WERI-Rb-1 (cell line): ENCODE measurements around the gene AGBL1.

ENCODE experiments used
- DNase-seq: peaks from one replicate; pipeline ENCODE4 v3.0.0-alpha.2; 2020
- H3K27ac ChIP-seq: fragments of 250-450 bp; sonication (Bioruptor Pico); 2 replicates; pipeline ENCODE4 v1.5.1; 2020; ENCODE audit warnings: mild to moderate bottlenecking, moderate library complexity
- H3K27me3 ChIP-seq: fragments of 250-450 bp; sonication (Bioruptor Pico); 2 replicates; pipeline ENCODE4 v1.5.1; 2021; ENCODE audit warnings: mild to moderate bottlenecking, low read depth, moderate library complexity; ENCODE audit not compliant: insufficient read depth, severe bottlenecking
- H3K36me3 ChIP-seq: fragments of 250-450 bp; sonication (Bioruptor Pico); 2 replicates; pipeline ENCODE4 v1.5.1; 2020; ENCODE audit warnings: mild to moderate bottlenecking, moderate library complexity
- H3K4me3 ChIP-seq: 2 replicates; pipeline ENCODE4 v1.5.1; 2011; ENCODE audit warnings: low read depth, mild to moderate bottlenecking, control low read depth, low read length
- H3K9me3 ChIP-seq: fragments of 250-450 bp; sonication (Bioruptor Pico); 2 replicates; pipeline ENCODE4 v1.5.1; 2021; ENCODE audit warnings: mild to moderate bottlenecking, moderate library complexity; ENCODE audit not compliant: severe bottlenecking
- TF ChIP-seq, protein P1 (sequence below): IDR thresholded peaks from 2 replicates; pipeline ENCODE4 v1.5.1; 2011; ENCODE audit warnings: low read depth, mild to moderate bottlenecking, control low read depth, inconsistent platforms, low read length

Gene AGBL1

DNA sequence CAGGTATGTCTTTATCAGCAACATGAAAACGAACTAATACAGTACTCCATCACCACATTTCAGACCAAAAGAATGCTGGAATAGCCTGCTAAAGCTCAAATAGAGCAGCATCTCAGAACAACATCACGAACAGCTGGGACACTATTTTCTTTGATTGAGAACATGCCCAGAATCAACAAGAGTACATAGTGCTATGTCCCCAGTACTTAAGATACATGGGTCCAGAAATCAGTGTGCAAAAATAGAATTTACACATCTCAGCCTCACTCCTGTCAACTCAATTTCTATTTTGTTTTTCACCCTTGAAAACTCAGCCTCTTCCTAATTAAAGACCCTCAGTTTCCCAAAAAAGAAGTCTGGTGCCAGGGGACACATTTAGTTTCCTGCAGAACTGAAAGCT lies 753.9 kb downstream of the AGBL1 start:
- Histone ChIP-seq H3K9me3 (no peaks in the 10 kb centered on the region), H3K4me3 (no peak overlapping the region), H3K27ac (no peak overlapping the region), H3K36me3 (no peaks in the 10 kb centered on the region), H3K27me3 (peaks cover 27% of the 10 kb centered on the region)
- DNase-seq: no peak
- TF ChIP-seq, protein P1, sequence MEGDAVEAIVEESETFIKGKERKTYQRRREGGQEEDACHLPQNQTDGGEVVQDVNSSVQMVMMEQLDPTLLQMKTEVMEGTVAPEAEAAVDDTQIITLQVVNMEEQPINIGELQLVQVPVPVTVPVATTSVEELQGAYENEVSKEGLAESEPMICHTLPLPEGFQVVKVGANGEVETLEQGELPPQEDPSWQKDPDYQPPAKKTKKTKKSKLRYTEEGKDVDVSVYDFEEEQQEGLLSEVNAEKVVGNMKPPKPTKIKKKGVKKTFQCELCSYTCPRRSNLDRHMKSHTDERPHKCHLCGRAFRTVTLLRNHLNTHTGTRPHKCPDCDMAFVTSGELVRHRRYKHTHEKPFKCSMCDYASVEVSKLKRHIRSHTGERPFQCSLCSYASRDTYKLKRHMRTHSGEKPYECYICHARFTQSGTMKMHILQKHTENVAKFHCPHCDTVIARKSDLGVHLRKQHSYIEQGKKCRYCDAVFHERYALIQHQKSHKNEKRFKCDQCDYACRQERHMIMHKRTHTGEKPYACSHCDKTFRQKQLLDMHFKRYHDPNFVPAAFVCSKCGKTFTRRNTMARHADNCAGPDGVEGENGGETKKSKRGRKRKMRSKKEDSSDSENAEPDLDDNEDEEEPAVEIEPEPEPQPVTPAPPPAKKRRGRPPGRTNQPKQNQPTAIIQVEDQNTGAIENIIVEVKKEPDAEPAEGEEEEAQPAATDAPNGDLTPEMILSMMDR: no peak

DNA sequence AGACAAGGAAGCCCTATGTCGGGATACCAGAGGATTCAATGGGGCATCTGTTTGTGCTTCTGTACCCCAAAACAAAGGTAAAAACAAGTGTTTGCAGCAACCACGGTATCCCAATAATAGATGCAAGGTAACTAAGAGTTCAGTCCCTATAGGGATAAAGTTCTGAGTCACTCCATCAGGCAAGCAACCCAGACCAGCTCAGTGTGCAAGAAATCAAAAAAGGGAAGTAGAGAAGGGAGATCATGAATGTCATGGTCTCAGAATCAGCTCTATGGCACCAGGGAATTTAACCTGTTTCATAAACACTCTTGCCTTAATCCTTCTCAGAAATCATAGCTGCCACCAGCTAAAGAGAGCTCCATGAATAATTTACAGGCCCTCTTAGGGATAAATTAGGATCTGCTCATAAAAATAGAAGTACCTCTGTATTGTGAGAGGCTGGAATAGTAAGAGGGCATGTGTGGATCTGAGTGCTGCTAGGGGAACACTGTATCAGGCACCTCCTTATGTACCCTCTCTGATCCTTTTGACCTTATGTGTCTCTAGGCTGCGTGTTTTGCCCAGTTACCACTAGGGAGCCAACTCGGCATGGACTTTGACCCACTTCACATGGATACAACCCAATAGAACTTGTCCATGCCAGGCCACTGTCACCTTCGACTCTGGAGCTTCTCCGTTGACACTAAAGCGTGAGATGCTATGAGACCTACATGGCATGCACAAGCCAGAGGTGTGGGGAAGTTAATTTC lies 754.6 kb downstream of the AGBL1 start:
- H3K36me3 ChIP-seq: no peaks in the 10 kb centered on the region
- no peak overlapping the region for H3K27ac ChIP-seq
- no peak for DNase-seq
- TF ChIP-seq, protein P1: no peak
- no peaks in the 10 kb centered on the region for H3K9me3 ChIP-seq
- no peak overlapping the region for H3K4me3 ChIP-seq
- H3K27me3 ChIP-seq: peaks cover 32% of the 10 kb centered on the region

DNA sequence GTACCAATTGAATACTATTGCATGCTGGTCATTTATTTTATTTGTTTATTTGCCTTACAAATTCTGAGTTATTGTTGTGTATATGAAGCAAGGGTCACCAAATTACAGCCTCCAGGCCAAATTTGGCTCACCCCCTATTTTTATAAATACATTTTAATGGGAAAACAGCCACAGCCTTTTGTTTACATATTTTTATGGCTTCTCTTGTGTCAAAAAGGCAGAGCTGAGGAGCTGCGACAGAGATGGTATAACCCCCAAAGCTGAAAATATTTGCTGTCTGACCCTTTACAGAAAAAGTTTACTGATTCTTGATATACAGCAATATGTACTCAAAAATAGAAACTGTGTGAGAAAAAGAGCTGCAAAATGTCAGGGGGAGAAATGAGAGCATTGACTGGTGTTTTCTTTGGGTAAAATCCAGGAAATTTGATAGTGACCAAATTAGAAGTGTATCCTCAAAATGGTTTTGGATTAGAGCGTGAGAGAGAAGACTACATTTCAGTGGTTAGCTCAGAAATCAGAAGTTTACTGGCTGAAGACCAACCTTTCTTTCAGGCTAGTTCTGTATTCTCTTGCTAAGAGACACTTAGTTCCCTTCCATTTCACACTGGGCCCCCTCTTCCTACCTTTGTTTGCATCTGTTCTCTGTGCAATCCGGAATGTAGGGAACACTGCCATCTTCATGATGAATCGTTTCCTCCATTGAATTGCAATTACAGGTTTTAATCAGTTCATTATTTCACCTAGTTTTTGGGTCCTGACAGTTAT lies 757.8 kb downstream of the AGBL1 start:
- TF ChIP-seq, protein P1: no peak
- Histone ChIP-seq H3K9me3 (no peaks in the 10 kb centered on the region), H3K27me3 (peaks cover 54% of the 10 kb centered on the region), H3K27ac (no peak overlapping the region), H3K36me3 (no peaks in the 10 kb centered on the region), H3K4me3 (no peak overlapping the region)
- no peak for DNase-seq

DNA sequence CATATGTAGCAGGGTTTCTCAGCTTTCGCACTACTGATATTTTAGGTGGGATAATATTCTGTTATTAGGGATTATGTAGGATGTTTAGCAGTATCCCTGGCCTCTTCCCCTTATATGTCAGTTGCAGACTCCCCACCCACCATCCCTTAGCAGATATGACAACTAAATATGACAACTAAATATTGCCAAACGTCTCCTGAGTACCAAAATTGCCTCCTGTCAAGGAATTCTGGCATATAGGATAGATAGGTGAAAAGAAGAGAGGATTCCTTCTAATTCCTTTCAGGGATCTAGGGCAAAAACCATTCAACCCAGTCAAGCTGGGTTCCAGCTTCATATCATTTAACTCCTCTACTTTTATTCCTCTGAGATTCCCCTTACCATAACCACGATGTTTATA lies 759.8 kb downstream of the AGBL1 start:
- Histone ChIP-seq H3K27me3 (peaks cover 54% of the 10 kb centered on the region), H3K4me3 (no peak overlapping the region), H3K27ac (no peak overlapping the region), H3K9me3 (no peaks in the 10 kb centered on the region), H3K36me3 (no peaks in the 10 kb centered on the region)
- TF ChIP-seq, protein P1: no peak
- no peak for DNase-seq

DNA sequence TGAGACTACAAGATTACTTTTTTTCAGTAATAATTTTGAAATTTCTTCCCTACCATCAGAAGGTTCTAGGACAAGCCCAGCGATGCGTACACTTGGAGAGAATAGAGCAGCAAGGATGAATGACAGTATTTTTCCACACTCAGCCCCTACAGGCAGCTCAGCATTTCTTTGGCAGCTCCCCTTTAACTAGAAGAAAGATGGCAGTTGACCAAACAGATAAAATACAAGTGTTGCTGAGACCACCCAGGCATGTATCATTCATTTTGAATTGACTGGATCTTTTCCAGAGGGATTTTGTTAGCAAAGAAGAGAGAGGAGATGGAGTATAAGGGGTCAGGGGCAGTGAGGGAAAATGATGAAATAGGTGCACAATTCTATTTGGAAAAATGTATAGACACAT lies 761.3 kb downstream of the AGBL1 start:
- Histone ChIP-seq H3K36me3 (no peaks in the 10 kb centered on the region), H3K27me3 (peaks cover 49% of the 10 kb centered on the region), H3K9me3 (no peaks in the 10 kb centered on the region), H3K27ac (no peak overlapping the region), H3K4me3 (no peak overlapping the region)
- no peak for DNase-seq
- TF ChIP-seq, protein P1: no peak
